Uterus (tissue), 4 donors: Measurements from ENCODE around the gene SLC7A5. TPM values are rescaled to one million over a fixed set of nuclear protein-coding genes. Genes with fewer than 3 reads are reported as not detected.
"Not testable (repeated sequence)": the region's sequence is repeated elsewhere in the genome, so short reads cannot be mapped to it uniquely, and the experiment has no call there.

Source experiments
- DNase-seq, 2 donors: peaks; one replicate each; pipeline ENCODE4 v3.0.0-alpha.2; 2019 to 2020
- H3K27ac ChIP-seq, 2 donors: fragments of 200-600 bp; sonication (generic); 1 replicate in 1 of 2; 2 replicates in 1 of 2; pipeline ENCODE4 v1.5.1; 2016 to 2018
- H3K27me3 ChIP-seq, 2 donors: fragments of 200-600 bp; sonication (generic); one replicate each; pipeline ENCODE4 v1.5.1; 2018 to 2019; ENCODE audit warnings: control low read depth in 1 of 2
- H3K36me3 ChIP-seq, 2 donors: fragments of 200-600 bp; sonication (generic); one replicate each; pipeline ENCODE4 v1.5.1; 2019; ENCODE audit warnings: control low read depth in 1 of 2
- H3K4me1 ChIP-seq, 2 donors: fragments of 200-600 bp; sonication (generic); one replicate each; pipeline ENCODE4 v1.5.1; 2018 to 2019; ENCODE audit warnings: control low read depth in 1 of 2
- H3K4me3 ChIP-seq, 2 donors: fragments of 200-600 bp; sonication (generic); 1 replicate in 1 of 2; 2 replicates in 1 of 2; pipeline ENCODE4 v1.5.1; 2018 to 2019; ENCODE audit warnings: mild to moderate bottlenecking in 1 of 2
- H3K9me3 ChIP-seq, 2 donors: fragments of 200-600 bp; sonication (generic); one replicate each; pipeline ENCODE4 v1.5.1; 2019; ENCODE audit warnings: control low read depth in 1 of 2
- CTCF ChIP-seq, 4 experiments: fragments of 200-600 bp in 2 of 4; fragments of 450-650 bp in 2 of 4; sonication (generic) in 2 of 4; IDR thresholded peaks; one replicate each; pipeline ENCODE4 v1.5.1; 2016 to 2019; ENCODE audit warnings: antibody characterized with exemption in 4 of 4, mild to moderate bottlenecking in 2 of 4, moderate library complexity in 1 of 4
- POLR2A ChIP-seq, 2 donors: fragments of 450-650 bp; IDR thresholded peaks; one replicate each; pipeline ENCODE4 v1.6.1; 2016; ENCODE audit warnings: antibody characterized with exemption in 2 of 2, mild to moderate bottlenecking in 1 of 2, moderate library complexity in 1 of 2
- intact Hi-C: fragments of 100-400 bp; cut with DNase I; formaldehyde crosslinking; loops from one replicate; pipeline ENCODE4 v1.15.1; 2023; ENCODE audit warnings: low total_unique reads
- total RNA-seq, 4 donors: library from RNA; depleted of rRNA in 3 of 4; stranded (reverse); fragments of >200 nt in 3 of 4; gene quantifications; one replicate each; pipeline versions ENCODE4 v1.1.0 to v1.2.4, GENCODE V29; 2014 to 2023
- donor health status: DM: yes; HTN: yes; CAD: no.

The SLC7A5 gene
- total RNA-seq, 4 donors from 2014 or later = 0.88 to 2.0 (median 1.3) TPM; not detected in 1

GRCh38 chr16:87828907-87829621 is 40.2 kb downstream of the SLC7A5 start:
- no peak for DNase-seq
- Histone ChIP-seq H3K36me3 (no peaks in the 10 kb centered on the region), H3K4me3 (no peak overlapping the region), H3K9me3 (no peaks in the 10 kb centered on the region), H3K27ac (no peak overlapping the region), H3K4me1 (no peaks in the 10 kb centered on the region), H3K27me3 (no peaks in the 10 kb centered on the region)
- no peak for TF ChIP-seq POLR2A (IDR thresholded peaks at IDR 0.05)
- TF ChIP-seq CTCF (IDR thresholded peaks at IDR 0.05) = no peak
- intact Hi-C loops = no loop called here

- no peak for DNase-seq
- H3K9me3 ChIP-seq = no peaks in the 10 kb centered on the region
- H3K4me3 ChIP-seq = no peak overlapping the region
- H3K27me3 ChIP-seq = no peaks in the 10 kb centered on the region
- intact Hi-C loops = no loop called here
- no peak for TF ChIP-seq CTCF (IDR thresholded peaks at IDR 0.05)
- no peaks in the 10 kb centered on the region for H3K4me1 ChIP-seq
- no peaks in the 10 kb centered on the region for H3K36me3 ChIP-seq
- H3K27ac ChIP-seq = no peak overlapping the region
These were observed 41.0 kb downstream of the SLC7A5 start for GRCh38 chr16:87828071-87828906.

GRCh38 chr16:87827588-87827915 is 41.8 kb downstream of the SLC7A5 start:
- H3K27ac ChIP-seq, H3K4me3 ChIP-seq, H3K36me3 ChIP-seq, DNase-seq, H3K9me3 ChIP-seq, H3K27me3 ChIP-seq, intact Hi-C loops, H3K4me1 ChIP-seq: not testable (repeated sequence)

GRCh38 chr16:87826798-87827587 is 42.3 kb downstream of the SLC7A5 start:
- no peaks in the 10 kb centered on the region for H3K27me3 ChIP-seq
- H3K9me3 ChIP-seq = no peaks in the 10 kb centered on the region
- H3K27ac ChIP-seq = no peak overlapping the region
- DNase-seq = no peak
- TF ChIP-seq CTCF (IDR thresholded peaks at IDR 0.05) (no peak), POLR2A (IDR thresholded peaks at IDR 0.05) (no peak)
- no peaks in the 10 kb centered on the region for H3K36me3 ChIP-seq
- H3K4me3 ChIP-seq = no peak overlapping the region
- intact Hi-C loops = no loop called here
- no peaks in the 10 kb centered on the region for H3K4me1 ChIP-seq

GRCh38 chr16:87826407-87826797 is 42.9 kb downstream of the SLC7A5 start:
- H3K4me3 ChIP-seq, H3K9me3 ChIP-seq, DNase-seq, H3K4me1 ChIP-seq, H3K27me3 ChIP-seq, H3K36me3 ChIP-seq, H3K27ac ChIP-seq, intact Hi-C loops: not testable (repeated sequence)

- intact Hi-C loops, H3K27ac ChIP-seq, H3K9me3 ChIP-seq, H3K27me3 ChIP-seq, H3K4me3 ChIP-seq, DNase-seq, H3K4me1 ChIP-seq, H3K36me3 ChIP-seq: not testable (repeated sequence)
These were observed 43.5 kb downstream of the SLC7A5 start for GRCh38 chr16:87825842-87826120.
